PC-3 (cell line): ENCODE data around the gene HSD3B2. TPM values are rescaled to one million over a fixed set of nuclear protein-coding genes. Genes with fewer than 3 reads are reported as not detected.

ENCODE experiments used
- ATAC-seq: fragments of 200-7000 bp; cut with Tn5 transposase; 2 replicates; pipeline ENCODE4 v1.9.1; 2020; ENCODE audit warnings: mild to moderate bottlenecking, moderate library complexity
- BruUV-seq: library from RNA; stranded (reverse); fragments of 400-500 nt; replicated peaks from 2 replicates; lab custom pipeline; 2021; lab: Mats Ljungman, UMichigan
- CTCF ChIA-PET: fragments of 300-600 bp; sonication (Branson Sonifier 250); formaldehyde crosslinking; loops from one replicate; lab custom pipeline; 2022; ENCODE audit warnings: antibody characterized with exemption; lab: Charles Lee
- POLR2A ChIA-PET: fragments of 300-600 bp; sonication (Branson Sonifier 250); formaldehyde crosslinking; loops from one replicate; lab custom pipeline; 2022; ENCODE audit warnings: antibody characterized with exemption; ENCODE audit not compliant: unreplicated experiment; lab: Charles Lee
- DNase-seq: peaks from one replicate; pipeline ENCODE4 v3.0.0-alpha.2; 2015
- H2AFZ ChIP-seq: fragments of 300-600 bp; sonication (generic); 2 replicates; pipeline ENCODE4 v1.6.0; 2016; ENCODE audit warnings: antibody characterized with exemption, low read length
- H3F3A ChIP-seq: fragments of 300-600 bp; sonication (generic); one replicate; pipeline ENCODE4 v1.6.0; 2017; ENCODE audit warnings: antibody characterized with exemption, low read length, control low read depth, mild to moderate bottlenecking; ENCODE audit not compliant: unreplicated experiment
- H3K27ac ChIP-seq: fragments of 300-600 bp; sonication (generic); 2 replicates; pipeline ENCODE4 v1.5.1; 2016; ENCODE audit warnings: mild to moderate bottlenecking, low read length
- H3K27me3 ChIP-seq: fragments of 300-600 bp; sonication (generic); 2 replicates; pipeline ENCODE4 v1.6.1; 2016; ENCODE audit warnings: low read length, mixed read lengths
- H3K36me3 ChIP-seq: fragments of 300-600 bp; sonication (generic); 2 replicates; pipeline ENCODE4 v1.6.1; 2016; ENCODE audit warnings: low read depth, mixed run types, low read length, mixed read lengths
- H3K4me1 ChIP-seq: fragments of 300-600 bp; sonication (generic); 2 replicates; pipeline ENCODE4 v1.5.1; 2016; ENCODE audit warnings: low read length; ENCODE audit not compliant: insufficient read depth
- H3K4me2 ChIP-seq: fragments of 300-600 bp; sonication (generic); 2 replicates; pipeline ENCODE4 v1.6.0; 2016; ENCODE audit warnings: low read length
- H3K4me3 ChIP-seq: fragments of 300-600 bp; sonication (generic); 2 replicates; pipeline ENCODE4 v1.5.1; 2016; ENCODE audit warnings: mild to moderate bottlenecking, low read length, mixed read lengths
- H3K79me2 ChIP-seq: fragments of 300-600 bp; sonication (generic); 2 replicates; pipeline ENCODE4 v1.6.1; 2017; ENCODE audit warnings: low read length, mixed read lengths
- H3K9ac ChIP-seq: fragments of 300-600 bp; sonication (generic); 2 replicates; pipeline ENCODE4 v1.6.0; 2016; ENCODE audit warnings: mild to moderate bottlenecking, low read length
- H3K9me2 ChIP-seq: fragments of 300-600 bp; sonication (generic); replicated peaks from 2 replicates; pipeline ENCODE4 v1.6.1; 2016; ENCODE audit warnings: mixed run types, low read length, mixed read lengths
- H3K9me3 ChIP-seq: fragments of 300-600 bp; sonication (generic); 2 replicates; pipeline ENCODE4 v1.6.1; 2016; ENCODE audit warnings: low read length, mixed read lengths
- H4K20me1 ChIP-seq: fragments of 300-600 bp; sonication (generic); 2 replicates; pipeline ENCODE4 v1.6.1; 2016; ENCODE audit warnings: low read length, mixed read lengths
- EZH2 ChIP-seq: fragments of 300-600 bp; sonication (generic); IDR thresholded peaks from one replicate; pipeline ENCODE4 v1.6.1; 2017; ENCODE audit warnings: antibody characterized with exemption, mild to moderate bottlenecking, low read length; ENCODE audit not compliant: unreplicated experiment
- EZH2phosphoT487 ChIP-seq: fragments of 300-600 bp; sonication (generic); IDR thresholded peaks from 2 replicates; pipeline ENCODE4 v1.6.1; 2018; ENCODE audit warnings: mild to moderate bottlenecking, antibody characterized with exemption, low read length, borderline replicate concordance
- intact Hi-C: fragments of 100-400 bp; cut with micrococcal nuclease; formaldehyde crosslinking; loops from 2 replicates; pipeline ENCODE4 v1.9.0; 2023
- total RNA-seq: library from RNA; depleted of rRNA; stranded (reverse); fragments of >200 nt; gene quantifications from 2 replicates; pipeline ENCODE4 v1.2.3, GENCODE V29; 2014
- TF ChIP-seq, protein P1 (sequence below): fragments of 300-600 bp; sonication (generic); conservative IDR thresholded peaks from 2 replicates; pipeline ENCODE4 v1.5.1; 2017; ENCODE audit warnings: antibody characterized with exemption, low read depth, mild to moderate bottlenecking, low read length

Gene HSD3B2
- total RNA-seq, 1 experiment from 2014 or later = not detected

DNA sequence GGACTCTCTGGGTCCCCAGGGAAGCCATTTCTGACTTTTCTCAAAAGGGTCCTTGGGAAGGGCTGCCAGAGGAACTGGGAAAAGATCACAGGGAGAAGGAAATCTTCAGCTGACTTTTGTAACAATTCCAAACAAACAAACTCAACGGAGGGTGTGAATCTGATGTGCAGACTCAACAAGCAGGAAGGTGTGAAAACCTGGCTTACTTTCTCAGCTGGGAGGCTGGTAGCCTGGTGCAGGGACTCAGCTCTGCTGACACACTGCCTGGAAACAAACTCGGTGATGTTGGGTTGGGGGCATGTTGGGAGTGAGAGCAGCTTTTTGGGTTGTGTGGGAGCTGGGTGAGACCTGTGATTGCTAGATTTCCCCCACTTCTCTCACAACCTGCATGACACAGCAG is 10.2 kb upstream of the HSD3B2 start:
- TF ChIP-seq EZH2 (no peak), EZH2phosphoT487 (no peak)
- TF ChIP-seq, protein P1, sequence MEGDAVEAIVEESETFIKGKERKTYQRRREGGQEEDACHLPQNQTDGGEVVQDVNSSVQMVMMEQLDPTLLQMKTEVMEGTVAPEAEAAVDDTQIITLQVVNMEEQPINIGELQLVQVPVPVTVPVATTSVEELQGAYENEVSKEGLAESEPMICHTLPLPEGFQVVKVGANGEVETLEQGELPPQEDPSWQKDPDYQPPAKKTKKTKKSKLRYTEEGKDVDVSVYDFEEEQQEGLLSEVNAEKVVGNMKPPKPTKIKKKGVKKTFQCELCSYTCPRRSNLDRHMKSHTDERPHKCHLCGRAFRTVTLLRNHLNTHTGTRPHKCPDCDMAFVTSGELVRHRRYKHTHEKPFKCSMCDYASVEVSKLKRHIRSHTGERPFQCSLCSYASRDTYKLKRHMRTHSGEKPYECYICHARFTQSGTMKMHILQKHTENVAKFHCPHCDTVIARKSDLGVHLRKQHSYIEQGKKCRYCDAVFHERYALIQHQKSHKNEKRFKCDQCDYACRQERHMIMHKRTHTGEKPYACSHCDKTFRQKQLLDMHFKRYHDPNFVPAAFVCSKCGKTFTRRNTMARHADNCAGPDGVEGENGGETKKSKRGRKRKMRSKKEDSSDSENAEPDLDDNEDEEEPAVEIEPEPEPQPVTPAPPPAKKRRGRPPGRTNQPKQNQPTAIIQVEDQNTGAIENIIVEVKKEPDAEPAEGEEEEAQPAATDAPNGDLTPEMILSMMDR = no peak
- H2AFZ ChIP-seq = no peak overlapping the region
- CTCF ChIA-PET = no interaction called here
- no peak for DNase-seq
- H3K9me3 ChIP-seq = no peaks in the 10 kb centered on the region
- H3K4me3 ChIP-seq = no peak overlapping the region
- no peak overlapping the region for H3K4me2 ChIP-seq
- no peaks in the 10 kb centered on the region for H3F3A ChIP-seq
- no peak for ATAC-seq
- intact Hi-C loops = no loop called here
- no peaks in the 10 kb centered on the region for H3K4me1 ChIP-seq
- 0 out of 2 replicates have a peak, but pooled peaks cover 6% of the 10 kb centered on the region for H3K27me3 ChIP-seq
- H3K9ac ChIP-seq = no peak overlapping the region
- POLR2A ChIA-PET = no interaction called here
- no peaks in the 10 kb centered on the region for H3K79me2 ChIP-seq
- no peaks in the 10 kb centered on the region for H3K36me3 ChIP-seq
- no peaks in the 10 kb centered on the region for H3K9me2 ChIP-seq
- no TSS peak for BruUV-seq
- no peaks in the 10 kb centered on the region for H4K20me1 ChIP-seq
- no peak overlapping the region for H3K27ac ChIP-seq

DNA sequence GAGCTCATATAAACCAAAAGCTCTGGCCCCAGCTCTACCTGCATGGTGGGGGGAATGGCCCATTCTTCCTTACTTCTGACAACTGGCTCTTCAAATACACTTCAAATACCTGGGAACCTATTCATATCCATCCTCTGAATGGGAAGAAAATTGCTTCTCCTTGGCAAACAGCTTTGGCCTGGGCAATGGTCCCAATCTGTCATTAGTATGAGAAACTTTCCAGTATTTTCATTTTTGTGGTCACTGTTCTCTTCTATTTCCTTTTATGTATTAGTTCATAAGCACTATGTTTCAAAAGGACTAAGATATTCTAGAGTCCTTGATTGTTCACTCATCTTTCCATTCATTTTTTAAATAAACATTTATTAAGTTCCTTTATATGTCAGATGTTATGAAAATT is 5.2 kb upstream of the HSD3B2 start:
- no peaks in the 10 kb centered on the region for H3K36me3 ChIP-seq
- no peak overlapping the region for H3K27ac ChIP-seq
- no peaks in the 10 kb centered on the region for H3K4me1 ChIP-seq
- no peak for TF ChIP-seq EZH2phosphoT487
- TF ChIP-seq, protein P1 = no peak
- H3K9me3 ChIP-seq = no peaks in the 10 kb centered on the region
- ATAC-seq (no peak), DNase-seq (peak; percentile 2)
- no peak overlapping the region for H3K4me3 ChIP-seq
- BruUV-seq = no TSS peak
- H2AFZ ChIP-seq = no peak overlapping the region
- no peak overlapping the region for H3K4me2 ChIP-seq
- no peaks in the 10 kb centered on the region for H3K79me2 ChIP-seq
- H3F3A ChIP-seq = no peaks in the 10 kb centered on the region
- no peaks in the 10 kb centered on the region for H3K9me2 ChIP-seq
- peaks cover 16% of the 10 kb centered on the region for H3K27me3 ChIP-seq
- ChIA-PET CTCF (no interaction called here), POLR2A (no interaction called here)
- H3K9ac ChIP-seq = no peak overlapping the region
- no peaks in the 10 kb centered on the region for H4K20me1 ChIP-seq
- intact Hi-C loops = no loop called here

- no peak overlapping the region for H3K4me2 ChIP-seq
- H3K9ac ChIP-seq = no peak overlapping the region
- peaks cover 24% of the 10 kb centered on the region for H3K27me3 ChIP-seq
- no peaks in the 10 kb centered on the region for H3K9me2 ChIP-seq
- H3K9me3 ChIP-seq = no peaks in the 10 kb centered on the region
- no peak for ATAC-seq
- BruUV-seq = no TSS peak
- intact Hi-C loops = no loop called here
- TF ChIP-seq EZH2phosphoT487 (no peak), EZH2 (no peak)
- TF ChIP-seq, protein P1 = no peak
- H2AFZ ChIP-seq = no peak overlapping the region
- H3F3A ChIP-seq = no peaks in the 10 kb centered on the region
- ChIA-PET CTCF (no interaction called here), POLR2A (no interaction called here)
- no peak overlapping the region for H3K4me3 ChIP-seq
- no peaks in the 10 kb centered on the region for H3K36me3 ChIP-seq
- no peak for DNase-seq
- H3K27ac ChIP-seq = no peak overlapping the region
- H3K4me1 ChIP-seq = no peaks in the 10 kb centered on the region
- H3K79me2 ChIP-seq = no peaks in the 10 kb centered on the region
- H4K20me1 ChIP-seq = no peaks in the 10 kb centered on the region
These were observed 4.0 kb upstream of the HSD3B2 start for GRCh38 chr1:119410961-119411360.
